SK-N-SH (cell line): Measurements from ENCODE around the gene ZNF804B. TPM values are rescaled to one million over a fixed set of nuclear protein-coding genes. Genes with fewer than 3 reads are reported as not detected.

Experiments used
- CTCF ChIA-PET: fragments of 300-600, 350-600 bp; formaldehyde crosslinking; extraction: SDS; loops from one replicate; lab custom pipeline; 2021; lab: Yijun Ruan, JAX
- POLR2A ChIA-PET: fragments of 350-600 bp; sonication (Branson Sonifier 250); formaldehyde crosslinking; extraction: SDS; loops from one replicate; lab custom pipeline; 2020; ENCODE audit warnings: antibody characterized with exemption, inconsistent platforms; lab: Yijun Ruan, JAX
- DNase-seq: peaks from one replicate; pipeline ENCODE4 v3.0.0; 2012
- H2AFZ ChIP-seq: fragments of 200-600 bp; sonication (generic); 2 replicates; pipeline ENCODE4 v1.8.1; 2016; ENCODE audit warnings: antibody characterized with exemption, mild to moderate bottlenecking, low read depth
- H3F3A ChIP-seq: fragments of 200-600 bp; sonication (generic); replicated peaks from 2 replicates; pipeline ENCODE3; 2016; ENCODE audit warnings: antibody characterized with exemption, mild to moderate bottlenecking; ENCODE audit not compliant: insufficient read depth
- H3K27ac ChIP-seq, 2 experiments: fragments of 200-500 bp in 1 of 2; fragments of 200-600 bp in 1 of 2; sonication (Bioruptor generic) in 1 of 2; sonication (generic), shearing (Covaris generic) in 1 of 2; 2 replicates each; pipeline versions ENCODE4 v1.5.1 to v1.6.1; 2014 to 2016; ENCODE audit warnings: low read depth in 2 of 2, inconsistent platforms in 1 of 2, low read length in 1 of 2, mild to moderate bottlenecking in 1 of 2, mixed read lengths in 1 of 2
- H3K27me3 ChIP-seq: fragments of 200-600 bp; sonication (generic), shearing (Covaris generic); 2 replicates; pipeline ENCODE4 v1.6.1; 2016; ENCODE audit warnings: mixed run types; ENCODE audit not compliant: insufficient read depth
- H3K36me3 ChIP-seq, 2 experiments: fragments of 200-500 bp in 1 of 2; fragments of 200-600 bp in 1 of 2; sonication (Bioruptor generic) in 1 of 2; sonication (generic) in 1 of 2; replicated peaks in 1 of 2; 2 replicates each; pipeline versions ENCODE3 to v1.5.1; 2014 to 2016; ENCODE audit warnings: low read length in 1 of 2, mild to moderate bottlenecking in 1 of 2; ENCODE audit not compliant: insufficient read depth in 2 of 2, control insufficient read depth in 1 of 2
- H3K4me1 ChIP-seq, 2 experiments: fragments of 200-500 bp in 1 of 2; fragments of 200-600 bp in 1 of 2; sonication (Bioruptor generic) in 1 of 2; sonication (generic), shearing (Covaris generic) in 1 of 2; 2 replicates each; pipeline versions ENCODE4 v1.5.1 to v1.6.1; 2014 to 2016; ENCODE audit warnings: low read depth in 1 of 2, low read length in 1 of 2, mixed run types in 1 of 2; ENCODE audit not compliant: insufficient read depth in 2 of 2, control insufficient read depth in 1 of 2
- H3K4me2 ChIP-seq: fragments of 200-600 bp; sonication (generic), shearing (Covaris generic); 2 replicates; pipeline ENCODE4 v1.6.1; 2017; ENCODE audit warnings: mixed run types
- H3K4me3 ChIP-seq, 2 experiments: fragments of 200-500 bp in 1 of 2; fragments of 200-600 bp in 1 of 2; sonication (Bioruptor generic) in 1 of 2; sonication (generic), shearing (Covaris generic) in 1 of 2; 2 replicates each; pipeline versions ENCODE4 v1.5.1 to v1.8.1; 2014 to 2016; ENCODE audit warnings: low read depth in 2 of 2, inconsistent platforms in 1 of 2, low read length in 1 of 2, mild to moderate bottlenecking in 1 of 2, mixed read lengths in 1 of 2, moderate library complexity in 1 of 2
- H3K79me2 ChIP-seq: fragments of 200-600 bp; sonication (generic); 2 replicates; pipeline ENCODE4 v1.8.1; 2017; ENCODE audit warnings: mild to moderate bottlenecking; ENCODE audit not compliant: insufficient read depth
- H3K9ac ChIP-seq: fragments of 200-600 bp; sonication (generic); 2 replicates; pipeline ENCODE4 v1.6.1; 2017; ENCODE audit warnings: mixed run types
- H3K9me2 ChIP-seq: fragments of 200-600 bp; sonication (generic); 2 replicates; pipeline ENCODE4 v1.6.1; 2017; ENCODE audit warnings: mixed run types
- H3K9me3 ChIP-seq: fragments of 200-600 bp; sonication (generic); 2 replicates; pipeline ENCODE4 v1.6.1; 2017; ENCODE audit warnings: mixed run types, mild to moderate bottlenecking, moderate library complexity
- H4K20me1 ChIP-seq: fragments of 200-600 bp; sonication (generic); 2 replicates; pipeline ENCODE4 v1.6.1; 2017; ENCODE audit warnings: mild to moderate bottlenecking, mixed run types; ENCODE audit not compliant: insufficient read depth
- CTCF ChIP-seq: fragments of 200-600 bp; sonication (generic); IDR thresholded peaks from 2 replicates; pipeline ENCODE4 v1.6.1; 2017; ENCODE audit warnings: antibody characterized with exemption, mild to moderate bottlenecking, moderate library complexity
- ELF1 ChIP-seq: IDR thresholded peaks from 2 replicates; pipeline ENCODE4 v1.4.0; 2012
- EP300 ChIP-seq, 2 experiments: IDR thresholded peaks; 2 replicates each; pipeline versions ENCODE4 v1.4.0 to v1.6.1; 2012; ENCODE audit warnings: borderline replicate concordance in 1 of 2, low read depth in 1 of 2, low read length in 1 of 2
- EZH2phosphoT487 ChIP-seq: fragments of 200-600 bp; sonication (generic); IDR thresholded peaks from 2 replicates; pipeline ENCODE4 v1.6.1; 2017; ENCODE audit warnings: low read depth, mixed run types, mild to moderate bottlenecking, antibody characterized with exemption, moderate library complexity, borderline replicate concordance
- FOSL2 ChIP-seq: IDR thresholded peaks from 2 replicates; pipeline ENCODE4 v1.4.0; 2012; ENCODE audit warnings: low read depth, mild to moderate bottlenecking, moderate library complexity, borderline replicate concordance
- FOXJ3 ChIP-seq: sonication (generic); formaldehyde crosslinking; IDR thresholded peaks from 2 replicates; pipeline ENCODE4 v1.5.1; 2020; ENCODE audit warnings: mild to moderate bottlenecking, missing genetic modification reagents
- JUND ChIP-seq: IDR thresholded peaks from 2 replicates; pipeline ENCODE4 v1.4.0; 2012
- NFIC ChIP-seq: IDR thresholded peaks from 2 replicates; pipeline ENCODE4 v1.4.0; 2012; ENCODE audit warnings: borderline replicate concordance
- NRF1 ChIP-seq: IDR thresholded peaks from 2 replicates; pipeline ENCODE4 v1.6.1; 2012; ENCODE audit warnings: low read depth, mild to moderate bottlenecking, low read length
- PBX3 ChIP-seq: IDR thresholded peaks from 2 replicates; pipeline ENCODE4; 2012
- POLR2AphosphoS5 ChIP-seq: IDR thresholded peaks from 2 replicates; pipeline ENCODE4 v1.6.1; 2012; ENCODE audit warnings: low read depth, low read length
- RCOR1 ChIP-seq: fragments of 150-350 bp; IDR thresholded peaks from 2 replicates; pipeline ENCODE4 v1.6.1; 2017; ENCODE audit warnings: antibody characterized with exemption, low read length
- REST ChIP-seq: IDR thresholded peaks from 2 replicates; pipeline ENCODE4 v1.6.1; 2012; ENCODE audit warnings: mild to moderate bottlenecking, low read depth, low read length, moderate library complexity
- RFX5 ChIP-seq: IDR thresholded peaks from 2 replicates; pipeline ENCODE4 v1.6.1; 2012; ENCODE audit warnings: mild to moderate bottlenecking, improper control_type of control experiment, low read length
- RXRA ChIP-seq: IDR thresholded peaks from 2 replicates; pipeline ENCODE4 v1.4.0; 2012; ENCODE audit warnings: low read depth, mild to moderate bottlenecking, borderline replicate concordance
- SMC3 ChIP-seq: IDR thresholded peaks from 2 replicates; pipeline ENCODE4 v1.6.1; 2012; ENCODE audit warnings: low read depth, low read length, improper control_type of control experiment
- TAF1 ChIP-seq: IDR thresholded peaks from 2 replicates; pipeline ENCODE4 v1.6.1; 2012; ENCODE audit warnings: low read depth, mild to moderate bottlenecking, low read length, moderate library complexity, borderline replicate concordance
- TEAD4 ChIP-seq: IDR thresholded peaks from 2 replicates; pipeline ENCODE4 v1.4.0; 2012; ENCODE audit warnings: mild to moderate bottlenecking, borderline replicate concordance; ENCODE audit not compliant: insufficient read depth
- USF1 ChIP-seq: IDR thresholded peaks from 2 replicates; pipeline ENCODE4 v1.4.0; 2012; ENCODE audit warnings: low read depth, borderline replicate concordance
- USF2 ChIP-seq: fragments of 150-350 bp; IDR thresholded peaks from 2 replicates; pipeline ENCODE4 v1.6.1; 2017; ENCODE audit warnings: antibody characterized with exemption, low read length, low read depth, borderline replicate concordance
- WGBS: methylation state at CpG from one replicate; pipeline ENCODE4 v1.1.6; 2017; ENCODE audit warnings: low lambda C conversion rate; 5-methylcytosine and 5-hydroxymethylcytosine counted together
- polyA plus RNA-seq, 3 experiments: library from polyadenylated mRNA; depleted of rRNA; stranded (reverse); fragments of >200 nt; gene quantifications; 2 replicates each; pipeline ENCODE4 v1.2.3, GENCODE V29; 2012

Gene ZNF804B
- polyA plus RNA-seq, 1 of the 3 experiments (the other 2 are of a cell fraction), result not detected

GRCh38 chr7:88818552-88818951 is 59.1 kb downstream of the ZNF804B start (continued):
- TF ChIP-seq JUND, result no peak

- 26% methylated on average over 3 of the region's 3 CpGs for WGBS
- CTCF ChIA-PET, result no interaction called here
- H3K79me2 ChIP-seq, result no peaks in the 10 kb centered on the region
- DNase-seq, result no peak
- TF ChIP-seq FOXJ3, result no peak
- TF ChIP-seq USF1, result no peak
- TF ChIP-seq EP300 (IDR thresholded peaks at IDR 0.05; ENCODE audit: borderline replicate concordance in 1 of 2, low read depth in 1 of 2, low read length in 1 of 2), result no peak
- no peak for TF ChIP-seq FOSL2
- no peak for TF ChIP-seq POLR2AphosphoS5
- no peak for TF ChIP-seq CTCF
- TF ChIP-seq PBX3, result no peak
- no peak for TF ChIP-seq EZH2phosphoT487
- no peak for TF ChIP-seq SMC3
- TF ChIP-seq NRF1, result no peak
- TF ChIP-seq RFX5, result no peak
- no peak for TF ChIP-seq TAF1
- no peak for TF ChIP-seq REST
- TF ChIP-seq RCOR1, result no peak
- TF ChIP-seq NFIC, result no peak
- TF ChIP-seq TEAD4, result no peak
- no peak for TF ChIP-seq USF2
- TF ChIP-seq RXRA, result no peak
- TF ChIP-seq ELF1, result no peak
- TF ChIP-seq, all 33 proteins: peak for 0
- Histone ChIP-seq H3K27me3 (no peaks in the 10 kb centered on the region), H2AFZ (no peak overlapping the region), H3K9ac (no peak overlapping the region), H3K27ac (no peak overlapping the region), H3K36me3 (no peaks in the 10 kb centered on the region), H3K9me2 (no peaks in the 10 kb centered on the region), H4K20me1 (no peaks in the 10 kb centered on the region), H3K4me3 (no peak overlapping the region), H3K4me1 (no peaks in the 10 kb centered on the region), H3F3A (no peaks in the 10 kb centered on the region), H3K9me3 (no peaks in the 10 kb centered on the region), H3K4me2 (no peak overlapping the region)
- POLR2A ChIA-PET, result no interaction called here
Measured at GRCh38 chr7:88826222-88826621, 66.7 kb downstream of the ZNF804B start.
